ENCODE results near the gene B9D1.

Gene B9D1

DNA sequence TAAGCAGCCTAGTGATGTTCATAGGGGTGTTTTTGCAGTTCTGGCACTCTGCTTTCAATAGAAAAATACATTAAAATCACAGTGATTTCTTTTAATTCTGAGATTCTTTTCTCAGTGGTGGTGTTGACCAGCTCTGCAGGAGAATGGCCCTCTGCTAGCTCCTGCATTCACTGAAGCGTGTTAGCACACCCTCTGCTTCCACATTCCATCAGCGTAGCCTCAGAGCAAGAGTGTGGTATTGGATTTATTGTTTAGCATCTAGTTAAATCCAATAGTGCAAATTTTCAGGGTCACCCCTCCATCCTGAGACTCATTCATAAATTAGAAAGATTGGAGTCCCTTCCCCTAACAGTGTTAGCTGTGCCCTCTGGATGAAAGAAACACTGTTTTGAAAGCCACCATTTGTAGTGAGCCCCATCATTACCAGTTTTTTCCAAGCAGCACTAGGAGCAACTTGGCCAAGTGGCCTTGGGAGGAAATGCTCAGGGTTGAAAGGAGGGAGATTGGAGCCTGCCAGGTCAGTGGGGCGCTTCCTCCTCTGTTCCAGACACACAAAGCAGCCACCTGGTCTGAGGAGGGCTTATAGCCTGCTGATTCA is 45.7 kb downstream of the B9D1 start:
- no peak for DNase-seq

GRCh38 chr17:19315104-19315503 is 47.4 kb downstream of the B9D1 start:
- no peak for DNase-seq

GRCh38 chr17:19313746-19314651 is 48.5 kb downstream of the B9D1 start:
- DNase-seq = no peak

DNA sequence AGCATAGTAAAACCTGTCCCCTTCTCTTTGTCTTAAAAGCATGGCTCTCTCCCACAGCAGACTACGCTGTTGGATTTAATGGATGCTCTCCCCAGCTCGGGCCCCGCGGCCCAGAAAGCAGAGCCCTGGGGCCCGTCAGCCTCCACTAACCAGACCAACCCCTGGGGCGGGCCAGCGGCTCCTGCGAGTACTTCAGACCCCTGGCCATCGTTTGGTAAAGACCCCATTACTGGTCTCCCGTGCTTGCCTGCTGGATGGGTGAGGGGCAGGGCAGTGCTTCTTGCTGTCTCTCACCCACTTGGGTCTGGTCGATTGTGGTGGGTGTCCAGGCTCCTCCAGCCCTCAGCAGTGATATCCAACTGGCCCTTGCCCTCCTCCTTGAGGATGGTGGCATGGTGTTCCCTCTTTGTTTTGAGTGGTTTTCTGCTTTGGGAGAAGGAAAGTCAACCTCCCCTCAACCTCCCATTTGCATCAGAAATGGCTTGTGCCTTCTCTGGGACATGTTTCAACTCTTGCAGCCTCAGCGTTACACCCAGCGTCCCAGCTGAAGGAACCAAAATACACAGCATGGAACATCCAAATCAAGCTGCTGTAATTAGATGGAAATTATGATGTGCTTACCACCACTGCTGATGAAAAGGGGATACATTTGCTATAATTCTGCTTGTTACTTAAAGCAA is 49.3 kb downstream of the B9D1 start:
- DNase-seq = no peak

DNA sequence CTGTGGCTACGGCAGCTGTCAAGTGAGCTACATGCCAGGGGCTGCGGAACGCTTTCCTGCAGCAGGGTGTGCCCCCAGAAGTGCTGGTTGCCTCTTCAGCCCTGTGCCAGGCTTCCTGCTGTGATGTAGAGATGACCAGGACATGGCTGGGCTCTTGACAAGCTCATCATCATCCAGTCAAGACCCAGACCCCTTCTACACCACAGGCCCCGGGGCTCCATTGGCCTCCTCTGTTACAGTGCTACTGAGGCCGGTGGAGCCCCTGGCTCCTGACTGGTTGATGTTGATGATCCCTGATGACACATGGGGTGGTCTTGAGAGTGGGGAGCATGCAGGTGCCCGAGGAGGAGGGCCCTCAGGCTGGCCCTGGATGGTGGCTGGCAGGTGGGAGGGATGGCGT is 50.1 kb downstream of the B9D1 start:
- no peak for DNase-seq

- DNase-seq = no peak
These were observed 50.9 kb downstream of the B9D1 start for GRCh38 chr17:19311421-19312215.

- no peak for DNase-seq
These were observed 51.5 kb downstream of the B9D1 start for GRCh38 chr17:19311016-19311415.

DNA sequence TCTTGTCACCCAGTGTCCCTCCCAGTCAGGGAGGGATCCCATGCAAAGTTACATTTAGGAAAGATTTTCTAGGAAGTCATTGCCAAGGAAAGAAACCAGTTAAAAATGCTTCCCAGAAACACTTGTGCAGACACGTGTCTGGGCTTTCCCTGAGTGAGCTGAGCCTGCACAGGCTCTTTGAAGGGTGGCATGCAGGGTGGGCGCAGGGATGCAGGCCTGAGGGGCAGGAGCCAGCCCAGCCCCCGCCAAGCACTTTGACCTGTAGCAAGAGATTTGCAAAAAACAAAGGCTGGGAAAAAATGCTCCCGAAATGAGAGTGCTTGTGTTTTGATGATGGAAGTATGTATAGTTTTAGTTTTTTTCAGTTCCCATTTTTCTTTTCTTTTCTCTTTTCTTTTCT is 52.4 kb downstream of the B9D1 start:
- no peak for DNase-seq

- no peak for DNase-seq
These were observed 52.8 kb downstream of the B9D1 start for GRCh38 chr17:19309701-19310100.

DNA sequence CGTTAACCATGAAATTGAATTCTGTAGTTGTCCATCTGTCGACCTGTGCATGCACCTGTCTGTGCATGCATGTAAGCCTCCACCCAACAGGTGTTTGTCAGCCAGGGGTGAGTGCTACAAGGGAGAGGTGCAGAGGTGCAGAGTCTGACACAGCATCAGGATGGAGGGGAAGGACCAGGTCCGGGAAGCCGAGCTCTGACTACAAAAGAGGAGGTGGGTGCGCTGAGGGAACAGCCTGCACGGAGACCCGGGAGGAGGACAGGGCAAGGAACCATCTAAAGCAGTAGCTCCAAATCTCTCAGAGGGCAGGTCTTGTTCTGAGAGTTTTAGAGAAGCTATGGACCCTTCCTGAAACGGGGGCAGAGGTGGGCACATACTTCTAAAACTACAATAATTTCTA is 54.1 kb downstream of the B9D1 start:
- no peak for DNase-seq

DNA sequence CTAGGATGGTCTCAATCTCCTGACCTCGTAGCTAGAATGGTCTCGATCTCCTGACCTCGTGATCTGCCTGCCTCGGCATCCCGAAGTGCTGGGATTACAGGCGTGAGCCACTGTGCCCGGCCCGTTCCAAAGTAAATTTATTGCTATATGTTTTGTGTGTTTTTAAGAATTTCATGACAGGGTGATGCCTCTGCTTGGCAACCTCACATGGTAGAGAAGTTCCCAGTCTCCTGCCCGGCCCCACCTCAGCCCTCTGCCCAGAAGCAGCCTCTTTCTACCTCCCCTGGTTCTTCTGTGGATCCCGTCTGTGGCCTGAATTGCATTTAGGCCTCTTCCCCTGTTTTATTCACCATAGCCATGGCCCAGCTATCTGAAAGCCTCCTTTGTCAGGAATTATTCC is 55.0 kb downstream of the B9D1 start:
- no peak for DNase-seq

- no peak for DNase-seq
These were observed 56.1 kb downstream of the B9D1 start for GRCh38 chr17:19306160-19307111.

DNA sequence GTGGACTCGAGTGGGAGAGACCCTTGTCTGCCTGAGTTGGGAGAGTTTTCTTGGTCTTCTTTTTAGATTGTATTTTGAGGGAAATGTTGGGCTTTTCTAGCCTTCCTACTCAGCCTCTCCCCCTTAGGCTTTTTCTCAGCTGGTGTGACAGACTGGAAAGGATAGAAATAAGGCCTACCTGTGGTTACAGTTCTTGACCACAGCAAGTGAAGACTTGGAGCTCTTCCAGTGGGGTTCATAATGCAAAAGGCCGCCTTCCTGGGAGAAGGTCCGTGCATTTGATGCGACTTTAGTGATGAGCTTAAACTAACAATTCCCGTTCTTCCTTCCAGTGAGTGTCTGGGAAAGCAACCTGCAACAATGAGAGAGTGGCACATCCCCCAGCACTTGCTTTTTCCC is 56.8 kb downstream of the B9D1 start:
- DNase-seq = no peak

- DNase-seq = no peak
These were observed 57.3 kb downstream of the B9D1 start for GRCh38 chr17:19305256-19305655.

DNA sequence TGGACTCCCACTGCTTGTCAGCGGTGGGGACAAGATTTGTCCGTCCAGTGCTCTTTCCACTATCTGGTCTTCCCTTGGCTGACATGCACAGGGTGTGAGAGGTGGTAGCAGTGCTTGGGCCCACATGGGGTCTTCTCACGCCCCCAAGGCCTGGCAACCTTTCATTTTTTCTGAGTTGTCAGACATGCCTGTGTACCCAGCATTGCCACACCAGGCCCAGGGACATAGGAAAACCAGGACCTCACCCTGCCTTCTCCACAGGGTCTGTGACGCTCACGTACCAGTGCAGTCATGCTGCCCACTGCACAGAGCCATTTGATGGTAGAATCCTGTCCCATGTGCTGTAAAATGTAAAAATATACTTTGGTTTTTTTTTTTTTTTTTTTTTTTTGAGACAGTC is 57.8 kb downstream of the B9D1 start:
- DNase-seq = no peak

DNA sequence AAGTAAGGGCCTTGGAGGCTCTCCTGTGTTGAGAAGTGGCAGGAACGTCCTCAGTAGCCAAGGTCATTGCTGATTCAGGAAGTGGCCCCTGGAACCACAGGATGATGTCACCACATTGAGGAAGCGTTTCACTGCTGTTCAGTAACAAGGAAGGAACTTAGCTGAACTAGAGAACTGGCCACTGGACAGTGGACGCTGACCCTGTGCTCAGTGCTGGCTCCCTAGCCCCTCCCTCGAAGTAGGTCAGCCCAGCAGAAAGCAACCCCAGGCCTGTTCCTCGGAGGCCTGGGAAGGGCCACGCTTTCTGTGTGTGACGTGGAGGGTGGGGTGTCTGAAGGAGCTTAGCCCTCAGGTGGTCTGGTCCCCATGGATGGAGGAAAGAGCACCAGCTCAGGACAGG is 58.3 kb downstream of the B9D1 start:
- no peak for DNase-seq

DNA sequence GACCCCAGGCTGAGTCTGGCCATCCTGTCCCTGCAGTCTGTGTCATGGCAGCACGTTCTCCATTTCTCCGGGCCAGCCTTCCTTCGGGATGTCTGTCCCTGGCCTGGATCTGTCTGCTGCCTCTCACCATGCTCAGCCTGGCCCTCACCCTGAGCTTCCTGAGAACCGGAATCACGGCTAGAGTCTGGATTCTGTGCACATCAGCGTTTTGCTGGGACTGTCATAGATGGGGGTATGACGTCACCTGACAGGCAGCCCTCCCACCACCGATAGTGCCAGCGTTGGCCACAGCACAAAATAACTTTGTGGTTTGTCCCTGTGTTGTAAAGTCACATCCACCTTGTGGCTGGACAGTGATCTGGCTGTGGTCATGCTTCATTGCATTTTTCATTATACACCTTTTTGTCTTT is 59.2 kb downstream of the B9D1 start:
- DNase-seq = no peak

GRCh38 chr17:19302791-19303331 is 59.7 kb downstream of the B9D1 start:
- no peak for DNase-seq

GRCh38 chr17:19301973-19302372 is 60.5 kb downstream of the B9D1 start:
- no peak for DNase-seq

DNA sequence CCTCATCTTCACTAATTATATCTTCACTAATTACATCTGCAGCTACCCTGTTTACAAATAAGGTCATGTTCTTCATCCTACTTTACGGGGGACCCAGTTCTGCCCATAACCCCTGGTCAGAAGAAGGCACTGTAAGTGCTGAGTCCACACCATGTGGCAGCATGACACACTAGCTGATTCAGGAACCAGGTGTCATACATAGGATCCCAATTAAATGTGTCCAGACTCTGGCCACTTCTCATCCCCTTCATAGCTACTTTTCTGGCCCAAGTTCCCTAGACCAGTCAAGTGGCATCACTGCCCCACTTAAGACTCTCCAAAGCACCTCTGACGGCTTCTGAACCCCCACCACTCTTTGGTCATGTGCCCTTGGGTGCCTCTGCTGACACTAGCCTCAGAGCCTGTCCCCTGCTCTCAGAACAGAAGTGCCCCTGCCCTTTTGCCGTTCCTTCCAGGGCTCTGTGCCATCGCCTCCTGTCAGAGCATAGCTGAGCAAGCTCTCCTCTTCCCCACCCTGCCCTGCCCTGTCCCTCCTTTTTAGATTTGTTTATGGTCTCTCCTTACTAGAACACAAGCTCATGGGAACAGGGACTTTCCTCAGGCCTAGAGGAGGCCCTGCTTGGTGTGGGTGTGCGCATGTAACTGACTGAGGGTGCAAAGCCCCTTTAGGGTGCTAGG is 61.1 kb downstream of the B9D1 start:
- no peak for DNase-seq

- DNase-seq = no peak
These were observed 62.7 kb downstream of the B9D1 start for GRCh38 chr17:19299866-19300265.

All from NCI-H187 treated with DMSO at 0.1 percent for 48 hours (cell line).